GM12891 (cell line): ENCODE measurements around the gene SORBS1.

Source experiments
- POLR2A ChIP-seq: IDR thresholded peaks from 2 replicates; pipeline ENCODE4 v1.6.1; 2011; ENCODE audit warnings: low read depth, low read length, control low read depth
- SPI1 ChIP-seq: IDR thresholded peaks from 2 replicates; pipeline ENCODE4 v1.6.1; 2011; ENCODE audit warnings: low read depth, low read length, control low read depth

DNA sequence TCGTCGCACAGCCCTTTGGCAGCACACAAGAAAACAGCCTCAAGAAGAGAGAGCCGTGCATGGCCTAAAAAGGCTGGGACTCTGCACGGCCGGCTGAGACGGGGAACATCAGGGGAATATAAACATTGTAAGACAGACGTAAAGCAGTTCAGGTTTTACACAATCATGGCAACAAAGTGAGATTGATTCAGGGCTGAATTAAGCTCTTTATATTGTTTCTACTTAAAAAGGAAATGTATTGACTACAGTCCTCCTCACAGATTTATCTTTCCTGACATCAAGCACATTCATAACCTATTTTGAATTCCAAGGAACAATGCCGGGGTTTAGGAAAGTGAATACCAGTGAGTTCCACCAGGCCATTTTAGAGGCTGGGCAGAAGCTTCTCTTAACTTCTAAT is 25.2 kb downstream of the SORBS1 start:
- TF ChIP-seq SPI1 (no peak), POLR2A (no peak)
